NCI-H128 (cell line): Measurements from ENCODE around the gene KIF22.
A peak's percentile ranks its signal among the peaks of the same experiment; 100 is the strongest.

Experiments used
- DNase-seq: peaks from one replicate; lab custom pipeline; 2025; ENCODE audit not compliant: unreplicated experiment; lab: John Stamatoyannopoulos, UW

Gene KIF22

GRCh38 chr16:29794231-29794710 lies 3.7 kb downstream of the KIF22 start:
- DNase-seq, result no peak

- no peak for DNase-seq
These were observed 11.9 kb downstream of the KIF22 start for GRCh38 chr16:29802416-29802935.

DNA sequence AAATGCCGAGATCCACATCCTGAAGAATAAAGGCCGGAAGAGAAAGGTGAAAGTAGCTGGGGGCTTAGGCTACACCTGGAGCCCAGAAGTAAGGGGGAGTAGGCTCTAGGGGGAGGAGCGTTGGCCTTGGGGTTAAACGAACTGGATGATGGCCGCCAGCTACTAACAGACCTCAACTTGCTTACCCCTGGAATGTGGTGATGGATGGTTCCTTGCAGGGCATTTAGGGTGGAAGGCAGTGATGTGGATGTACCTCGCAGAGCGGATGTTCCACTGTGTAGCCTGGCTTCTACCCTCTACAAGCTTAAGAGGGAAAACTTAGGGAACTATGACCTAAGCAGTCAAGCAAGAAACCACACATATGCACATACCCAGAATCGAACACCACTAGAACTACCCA lies 13.5 kb downstream of the KIF22 start:
- DNase-seq, result no peak

GRCh38 chr16:29804455-29805231 lies 14.1 kb downstream of the KIF22 start:
- DNase-seq, result no peak

- peak; percentile 91 for DNase-seq
These were observed 14.9 kb downstream of the KIF22 start for GRCh38 chr16:29805232-29806098.

DNA sequence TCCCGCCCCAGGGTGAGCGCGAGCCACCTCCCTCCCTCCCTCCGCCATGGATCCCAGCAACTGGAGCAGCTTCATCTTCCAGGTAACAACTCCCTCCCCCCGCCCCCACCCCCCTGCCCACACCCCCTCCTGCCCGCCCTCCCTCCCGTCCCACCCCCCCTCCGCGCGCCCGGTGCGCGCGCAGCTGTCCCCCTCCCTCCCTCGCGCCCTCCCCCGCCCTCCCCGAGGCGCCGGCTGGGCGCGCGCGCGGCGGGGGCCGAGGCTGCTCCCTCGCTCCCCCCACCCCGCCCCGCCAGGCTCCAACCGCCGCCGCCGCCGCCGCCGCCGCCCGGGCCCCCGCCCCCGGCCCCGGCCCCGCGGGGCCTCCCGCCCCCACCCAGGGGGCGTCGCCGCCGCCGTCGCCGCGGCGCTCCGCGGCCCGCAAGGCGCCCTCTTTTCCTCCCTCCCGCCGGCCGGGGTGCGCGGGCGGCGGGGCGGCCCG lies 15.6 kb downstream of the KIF22 start, which contains the start of gene MAZ:
Gene MAZ (plus strand): TSS at position 431 of the 481 bp plus-strand sequence. CDS start 173 bp downstream, outside the sequence.
- no peak for DNase-seq

GRCh38 chr16:29806641-29807425 lies 16.3 kb downstream of the KIF22 start:
- DNase-seq, result no peak

DNA sequence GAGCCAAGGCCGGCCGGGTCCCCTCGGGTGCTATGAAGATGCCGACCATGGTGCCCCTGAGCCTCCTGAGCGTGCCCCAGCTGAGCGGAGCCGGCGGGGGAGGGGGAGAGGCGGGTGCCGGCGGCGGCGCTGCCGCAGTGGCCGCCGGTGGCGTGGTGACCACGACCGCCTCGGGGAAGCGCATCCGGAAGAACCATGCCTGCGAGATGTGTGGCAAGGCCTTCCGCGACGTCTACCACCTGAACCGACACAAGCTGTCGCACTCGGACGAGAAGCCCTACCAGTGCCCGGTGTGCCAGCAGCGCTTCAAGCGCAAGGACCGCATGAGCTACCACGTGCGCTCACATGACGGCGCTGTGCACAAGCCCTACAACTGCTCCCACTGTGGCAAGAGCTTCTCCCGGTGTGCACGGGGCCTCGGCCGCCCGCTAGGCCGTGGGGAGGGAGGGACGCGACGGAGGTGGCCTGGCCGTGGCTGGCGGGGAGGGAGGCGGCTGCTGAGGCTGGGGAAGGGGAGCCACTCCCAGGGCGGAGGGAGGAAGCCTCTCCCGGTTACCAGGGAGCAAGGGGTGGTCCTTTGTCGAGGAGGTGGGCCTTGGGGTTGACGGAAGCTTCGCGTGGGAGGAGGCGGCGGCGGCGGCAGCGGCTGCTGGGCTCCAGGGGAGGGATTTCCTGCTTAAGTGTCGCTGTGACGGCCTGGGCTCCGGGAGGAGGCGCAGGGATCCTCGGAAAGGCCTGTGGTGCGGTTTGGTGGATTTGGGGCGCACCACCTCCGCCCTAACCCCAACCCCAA lies 17.1 kb downstream of the KIF22 start:
- DNase-seq, result peak; percentile 55

GRCh38 chr16:29808219-29808900 lies 17.8 kb downstream of the KIF22 start:
- DNase-seq, result no peak

DNA sequence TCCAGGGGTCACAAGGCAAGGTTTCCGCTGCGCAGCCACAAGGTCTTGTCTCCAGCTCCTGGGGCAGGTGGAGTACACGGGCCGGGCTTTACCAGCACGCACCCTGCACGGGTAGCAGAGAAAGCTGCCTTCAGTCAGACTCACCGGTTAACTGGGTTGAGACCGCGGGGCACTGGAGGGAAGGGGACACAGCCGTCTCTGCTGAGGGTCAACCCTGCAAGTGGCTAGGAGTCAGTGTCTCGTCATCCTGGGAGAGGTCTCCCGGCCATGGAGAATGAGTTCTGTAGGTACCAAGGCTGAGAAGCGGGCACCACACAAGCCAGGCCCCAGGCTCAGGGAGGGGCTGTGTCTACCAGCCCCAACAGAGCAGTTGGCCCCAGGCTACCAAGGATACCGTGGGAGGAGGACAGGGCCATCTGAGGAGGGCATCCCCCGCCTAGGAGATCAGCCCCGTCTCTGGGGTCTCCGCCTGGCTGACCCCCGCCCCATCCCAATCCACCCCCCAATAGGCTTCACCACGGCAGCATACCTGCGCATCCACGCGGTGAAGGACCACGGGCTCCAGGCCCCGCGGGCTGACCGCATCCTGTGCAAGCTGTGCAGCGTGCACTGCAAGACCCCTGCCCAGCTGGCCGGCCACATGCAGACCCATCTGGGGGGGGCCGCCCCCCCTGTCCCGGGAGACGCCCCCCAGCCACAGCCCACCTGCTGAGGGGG lies 18.6 kb downstream of the KIF22 start:
- no peak for DNase-seq

DNA sequence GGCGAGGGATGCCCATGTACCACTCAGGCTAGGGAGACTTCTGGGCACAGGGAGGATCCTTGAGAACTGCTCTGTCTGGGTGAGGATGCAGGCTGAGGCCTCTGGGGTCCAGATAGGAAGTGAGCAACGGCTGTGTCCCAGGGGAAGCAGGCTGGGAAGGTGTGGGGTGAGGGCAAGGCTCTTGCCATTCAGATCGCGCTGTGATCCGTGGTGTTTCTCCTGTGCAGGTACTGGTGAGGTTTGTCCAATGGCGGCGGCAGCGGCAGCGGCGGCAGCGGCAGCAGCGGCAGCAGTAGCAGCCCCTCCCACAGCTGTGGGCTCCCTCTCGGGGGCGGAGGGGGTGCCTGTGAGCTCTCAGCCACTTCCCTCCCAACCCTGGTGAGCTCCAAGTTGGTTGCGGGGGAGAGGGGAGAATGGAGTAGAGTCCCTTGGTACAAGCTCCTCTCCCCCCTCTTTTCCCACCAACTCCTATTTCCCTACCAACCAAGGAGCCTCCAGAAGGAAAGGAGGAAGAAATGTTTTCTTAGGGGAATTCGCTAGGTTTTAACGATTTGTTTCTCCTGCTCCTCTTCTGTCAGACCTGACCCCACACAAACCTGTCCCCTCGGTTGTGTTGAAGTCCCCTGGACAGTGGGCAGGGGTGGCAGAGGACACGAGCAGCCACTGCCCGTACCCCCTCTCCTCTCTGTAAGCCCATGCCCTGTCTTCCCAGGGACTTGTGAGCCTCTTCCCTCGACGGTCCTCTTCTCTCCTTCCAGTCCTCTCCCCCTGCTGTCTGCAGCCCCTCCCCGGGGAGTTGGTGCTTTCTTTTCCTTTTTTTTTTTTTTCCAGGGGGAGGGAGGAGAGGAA lies 19.5 kb downstream of the KIF22 start:
- DNase-seq, result no peak

GRCh38 chr16:29810699-29811169 lies 20.2 kb downstream of the KIF22 start:
- DNase-seq, result no peak

DNA sequence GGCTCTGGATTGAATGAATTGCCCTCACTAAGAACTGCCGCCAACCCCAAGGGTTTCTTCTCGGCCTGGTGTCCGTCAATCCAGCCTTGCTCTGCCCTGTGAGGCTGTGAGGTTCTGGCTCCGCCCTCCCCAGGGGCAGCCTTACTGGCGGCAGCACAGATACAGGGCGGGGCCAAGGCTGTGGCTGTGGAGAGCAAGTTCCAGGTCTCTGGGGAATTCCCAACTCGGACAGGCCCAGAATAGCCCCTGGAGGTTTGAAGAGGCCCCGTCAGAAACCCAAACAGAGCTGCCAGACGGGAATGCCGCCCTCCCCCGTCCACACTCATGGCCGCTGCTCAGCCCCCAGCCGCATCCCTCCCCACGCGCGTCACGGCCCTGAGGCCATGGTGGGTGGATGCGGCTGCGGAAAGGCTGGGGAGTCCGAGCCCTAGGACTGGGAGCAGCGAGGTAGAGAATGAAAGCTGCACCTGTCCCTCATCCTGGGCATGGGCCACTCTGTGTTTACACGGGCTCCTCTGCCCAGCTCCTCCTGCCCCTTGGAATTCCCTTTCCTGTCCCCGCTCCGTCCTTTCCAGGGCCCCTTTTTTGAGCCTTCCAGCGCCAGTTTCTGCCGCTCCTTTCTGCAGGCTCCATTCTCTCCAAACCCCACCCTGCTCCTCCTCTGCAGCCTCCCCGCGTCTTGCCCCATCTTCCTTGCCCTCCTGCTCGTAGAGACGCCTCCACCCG lies 20.8 kb downstream of the KIF22 start:
- peak; percentile 77 for DNase-seq

- DNase-seq, result no peak
These were observed 21.5 kb downstream of the KIF22 start, which contains the start of gene PRRT2 for GRCh38 chr16:29811896-29812665. TSS of gene PRRT2 (plus strand) at chr16:29812193. CDS start at chr16:29813055, 862 bp downstream.

DNA sequence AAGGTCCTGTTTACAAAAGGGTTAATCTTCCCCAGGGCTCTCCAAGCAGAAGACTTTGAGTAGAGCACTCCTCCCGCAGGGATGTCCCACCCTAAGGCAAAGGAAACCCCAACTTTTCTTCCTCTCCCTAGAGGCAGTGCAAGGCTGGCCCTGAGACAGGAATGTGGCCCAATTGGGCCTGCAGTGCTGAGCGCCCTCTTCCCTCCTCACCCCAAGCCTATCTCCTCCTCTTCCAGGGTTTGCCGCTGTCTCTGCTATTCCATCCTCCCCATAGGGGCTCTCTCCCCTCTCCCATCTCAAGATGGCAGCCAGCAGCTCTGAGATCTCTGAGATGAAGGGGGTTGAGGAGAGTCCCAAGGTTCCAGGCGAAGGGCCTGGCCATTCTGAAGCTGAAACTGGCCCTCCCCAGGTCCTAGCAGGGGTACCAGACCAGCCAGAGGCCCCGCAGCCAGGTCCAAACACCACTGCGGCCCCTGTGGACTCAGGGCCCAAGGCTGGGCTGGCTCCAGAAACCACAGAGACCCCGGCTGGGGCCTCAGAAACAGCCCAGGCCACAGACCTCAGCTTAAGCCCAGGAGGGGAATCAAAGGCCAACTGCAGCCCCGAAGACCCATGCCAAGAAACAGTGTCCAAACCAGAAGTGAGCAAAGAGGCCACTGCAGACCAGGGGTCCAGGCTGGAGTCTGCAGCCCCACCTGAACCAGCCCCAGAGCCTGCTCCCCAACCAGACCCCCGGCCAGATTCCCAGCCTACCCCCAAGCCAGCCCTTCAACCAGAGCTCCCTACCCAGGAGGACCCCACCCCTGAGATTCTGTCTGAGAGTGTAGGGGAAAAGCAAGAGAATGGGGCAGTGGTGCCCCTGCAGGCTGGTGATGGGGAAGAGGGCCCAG lies 22.4 kb downstream of the KIF22 start:
- no peak for DNase-seq
